HG03060 (cell line): ENCODE measurements around the gene HS6ST2.

ENCODE experiments used
- ATAC-seq: cut with Tn5 transposase; IDR thresholded peaks from one replicate; pipeline ENCODE4 v1.9.1; 2021; ENCODE audit warnings: low read depth, moderate number of reproducible peaks; ENCODE audit not compliant: unreplicated experiment

HS6ST2 gene

GRCh38 chrX:132584936-132585335 is 373.5 kb downstream of the HS6ST2 start:
- ATAC-seq, result no peak

DNA sequence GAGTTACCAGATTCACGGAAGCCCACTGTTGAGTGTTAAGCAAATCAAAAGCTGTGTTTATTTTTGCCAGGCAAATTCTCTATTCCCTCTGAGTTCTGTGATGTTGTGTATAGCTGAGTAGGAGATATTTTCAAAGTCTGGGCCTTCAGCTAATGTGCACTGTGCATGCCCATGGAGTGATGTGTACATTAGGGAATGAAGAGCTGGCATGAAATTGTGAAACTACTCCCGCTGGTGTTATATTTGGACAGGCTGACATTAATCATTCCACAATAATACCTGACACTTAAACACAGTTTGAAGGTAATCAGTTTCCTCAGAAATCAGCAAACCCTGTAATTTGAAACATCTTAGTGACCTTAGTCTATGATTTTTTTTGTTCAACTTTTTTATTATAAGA is 381.5 kb downstream of the HS6ST2 start:
- ATAC-seq, result no peak
